GM18873 (cell line): ENCODE measurements around the gene CBLB.

Experiments used
- ATAC-seq: cut with Tn5 transposase; IDR thresholded peaks from one replicate; pipeline ENCODE4 v1.9.1; 2021; ENCODE audit warnings: mild to moderate bottlenecking, moderate library complexity, moderate number of reproducible peaks; ENCODE audit not compliant: unreplicated experiment, low FRiP score

Gene CBLB

GRCh38 chr3:105791919-105792786, 76.7 kb downstream of the CBLB start:
- no peak for ATAC-seq

GRCh38 chr3:105791131-105791530, 77.7 kb downstream of the CBLB start:
- ATAC-seq: no peak

GRCh38 chr3:105790534-105790933, 78.3 kb downstream of the CBLB start:
- ATAC-seq: no peak

GRCh38 chr3:105788593-105788992, 80.2 kb downstream of the CBLB start:
- no peak for ATAC-seq

GRCh38 chr3:105787453-105787852, 81.4 kb downstream of the CBLB start:
- ATAC-seq: no peak

- no peak for ATAC-seq
Observed at GRCh38 chr3:105786990-105787389, 81.8 kb downstream of the CBLB start.

GRCh38 chr3:105786241-105786640, 82.6 kb downstream of the CBLB start:
- ATAC-seq: no peak

- no peak for ATAC-seq
Observed at GRCh38 chr3:105785803-105786202, 83.0 kb downstream of the CBLB start.

GRCh38 chr3:105783631-105784030, 85.2 kb downstream of the CBLB start:
- no peak for ATAC-seq

GRCh38 chr3:105781871-105782270, 86.9 kb downstream of the CBLB start:
- ATAC-seq: no peak

GRCh38 chr3:105780107-105780506, 88.7 kb downstream of the CBLB start:
- ATAC-seq: no peak

GRCh38 chr3:105775368-105775767, 93.4 kb downstream of the CBLB start:
- ATAC-seq: no peak

GRCh38 chr3:105774444-105775180, 94.2 kb downstream of the CBLB start:
- ATAC-seq: no peak

GRCh38 chr3:105773291-105773690, 95.5 kb downstream of the CBLB start:
- ATAC-seq: no peak

GRCh38 chr3:105772635-105773034, 96.2 kb downstream of the CBLB start:
- ATAC-seq: no peak

GRCh38 chr3:105771392-105771791, 97.4 kb downstream of the CBLB start:
- ATAC-seq: no peak

- ATAC-seq: no peak
Observed at GRCh38 chr3:105770410-105770809, 98.4 kb downstream of the CBLB start.

- no peak for ATAC-seq
Observed at GRCh38 chr3:105767776-105768175, 101.0 kb downstream of the CBLB start.

GRCh38 chr3:105767216-105767615, 101.6 kb downstream of the CBLB start:
- no peak for ATAC-seq

GRCh38 chr3:105765308-105765639, 103.5 kb downstream of the CBLB start:
- ATAC-seq: no peak

- no peak for ATAC-seq
Observed at GRCh38 chr3:105764378-105765307, 104.2 kb downstream of the CBLB start.
